Natural killer cell (primary cell): ENCODE measurements around the gene CPA5. TPM values are rescaled to one million over a fixed set of nuclear protein-coding genes. Genes with fewer than 3 reads are reported as not detected.
"Not testable (repeated sequence)": the region's sequence is repeated elsewhere in the genome, so short reads cannot be mapped to it uniquely, and the experiment has no call there.

Experiments used
- ATAC-seq, 3 donors: fragments of 150-1000 bp in 2 of 3; fragments of 200-7000 bp in 1 of 3; cut with Tn5 transposase; 1 replicate in 1 of 3; 2 replicates in 2 of 3; pipeline ENCODE4 v1.10.0; 2021; ENCODE audit warnings: mild to moderate bottlenecking in 2 of 3, moderate library complexity in 2 of 3
- DNase-seq, 2 donors: peaks; one replicate each; pipeline versions ENCODE4 v3.0.0 to v3.0.0-alpha.2; 2013 to 2021; ENCODE audit warnings: mixed read lengths in 1 of 2
- H3K27ac ChIP-seq: one replicate; pipeline ENCODE4 v1.5.1; 2013; ENCODE audit warnings: mild to moderate bottlenecking, low read length
- H3K27me3 ChIP-seq: one replicate; pipeline ENCODE4 v1.6.1; 2013; ENCODE audit warnings: low read length; ENCODE audit not compliant: control insufficient read depth, insufficient read depth
- H3K36me3 ChIP-seq: one replicate; pipeline ENCODE4 v1.6.1; 2013; ENCODE audit warnings: low read length; ENCODE audit not compliant: control insufficient read depth, insufficient read depth
- H3K4me1 ChIP-seq: one replicate; pipeline ENCODE4 v1.6.1; 2013; ENCODE audit warnings: low read length; ENCODE audit not compliant: control insufficient read depth, insufficient read depth
- H3K4me3 ChIP-seq: one replicate; pipeline ENCODE4 v1.5.1; 2013; ENCODE audit warnings: low read length
- H3K9me3 ChIP-seq: one replicate; pipeline ENCODE4 v1.6.1; 2013; ENCODE audit warnings: low read length; ENCODE audit not compliant: control insufficient read depth, insufficient read depth
- H3K27ac Mint-ChIP-seq, 2 donors: one replicate each; pipeline ENCODE4 v1.8.0; 2022; ENCODE audit warnings: mild to moderate bottlenecking in 2 of 2, mixed read lengths in 2 of 2, moderate library complexity in 1 of 2
- H3K27me3 Mint-ChIP-seq, 2 donors: one replicate each; pipeline ENCODE4 v1.8.0; 2022; ENCODE audit warnings: low read depth in 2 of 2, mixed read lengths in 2 of 2
- H3K36me3 Mint-ChIP-seq: one replicate; pipeline ENCODE4 v1.8.0; 2022; ENCODE audit warnings: mixed read lengths
- H3K4me1 Mint-ChIP-seq, 2 donors: one replicate each; pipeline ENCODE4 v1.8.0; 2022; ENCODE audit warnings: mixed read lengths in 2 of 2
- H3K4me3 Mint-ChIP-seq: one replicate; pipeline ENCODE4 v1.8.0; 2022; ENCODE audit warnings: mild to moderate bottlenecking, moderate library complexity, mixed read lengths
- H3K9me3 Mint-ChIP-seq, 2 donors: one replicate each; pipeline ENCODE4 v1.8.0; 2022; ENCODE audit warnings: mixed read lengths in 2 of 2
- WGBS: methylation state at CpG from one replicate; pipeline ENCODE4 v1.1.7; 2013; ENCODE audit warnings: missing lambda C conversion rate; ENCODE audit not compliant: insufficient coverage; 5-methylcytosine and 5-hydroxymethylcytosine counted together
- intact Hi-C: fragments of 100-400 bp; cut with micrococcal nuclease; formaldehyde crosslinking; loops from one replicate; pipeline ENCODE4 v1.14.2; 2022
- total RNA-seq, 4 donors: library from RNA; stranded (reverse); fragments of 120-200 nt in 1 of 4; gene quantifications; one replicate each; pipeline versions ENCODE4 v1.2.3 to v1.2.4, GENCODE V29; 2013 to 2022
- TF ChIP-seq, protein P1 (sequence below): fragments of 200-600 bp; IDR thresholded peaks from one replicate; pipeline ENCODE4 v1.8.0; 2022; ENCODE audit warnings: antibody characterized with exemption

CPA5 gene
- total RNA-seq, 3 donors from 2014 or later (not counting 1 experiment from before 2014, with no cell fraction given), result not detected

DNA sequence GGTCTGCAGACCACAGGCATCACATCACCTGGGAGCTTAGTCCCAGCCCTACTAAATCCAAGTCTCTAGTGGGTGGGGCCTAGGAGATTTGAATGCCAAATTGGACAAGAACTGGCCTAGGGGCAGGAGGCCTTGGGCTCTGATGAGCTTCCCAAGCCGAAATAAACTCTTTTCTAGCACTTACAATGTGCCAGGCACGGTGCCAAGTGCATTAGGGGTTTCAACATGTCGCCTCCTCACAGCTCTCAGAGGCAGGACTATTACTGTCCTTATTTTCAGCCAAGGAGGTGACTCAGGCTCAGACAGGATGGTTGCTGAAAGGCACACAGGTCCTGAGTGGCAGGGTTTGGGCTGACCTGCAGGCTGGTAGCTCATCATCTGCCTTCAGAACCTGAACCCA is 26.4 kb downstream of the CPA5 start:
- no peaks in the 10 kb centered on the region for H3K36me3 ChIP-seq
- intact Hi-C loops, result no loop called here
- H3K27ac Mint-ChIP-seq, result no peak overlapping the region
- DNase-seq (no peak), ATAC-seq (no peak)
- H3K27ac ChIP-seq, result no peak overlapping the region
- H3K4me1 Mint-ChIP-seq, result peaks cover 0 to 13% of the 10 kb centered on the region in 2 donors
- TF ChIP-seq, protein P1, sequence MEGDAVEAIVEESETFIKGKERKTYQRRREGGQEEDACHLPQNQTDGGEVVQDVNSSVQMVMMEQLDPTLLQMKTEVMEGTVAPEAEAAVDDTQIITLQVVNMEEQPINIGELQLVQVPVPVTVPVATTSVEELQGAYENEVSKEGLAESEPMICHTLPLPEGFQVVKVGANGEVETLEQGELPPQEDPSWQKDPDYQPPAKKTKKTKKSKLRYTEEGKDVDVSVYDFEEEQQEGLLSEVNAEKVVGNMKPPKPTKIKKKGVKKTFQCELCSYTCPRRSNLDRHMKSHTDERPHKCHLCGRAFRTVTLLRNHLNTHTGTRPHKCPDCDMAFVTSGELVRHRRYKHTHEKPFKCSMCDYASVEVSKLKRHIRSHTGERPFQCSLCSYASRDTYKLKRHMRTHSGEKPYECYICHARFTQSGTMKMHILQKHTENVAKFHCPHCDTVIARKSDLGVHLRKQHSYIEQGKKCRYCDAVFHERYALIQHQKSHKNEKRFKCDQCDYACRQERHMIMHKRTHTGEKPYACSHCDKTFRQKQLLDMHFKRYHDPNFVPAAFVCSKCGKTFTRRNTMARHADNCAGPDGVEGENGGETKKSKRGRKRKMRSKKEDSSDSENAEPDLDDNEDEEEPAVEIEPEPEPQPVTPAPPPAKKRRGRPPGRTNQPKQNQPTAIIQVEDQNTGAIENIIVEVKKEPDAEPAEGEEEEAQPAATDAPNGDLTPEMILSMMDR, result no peak
- no peak overlapping the region for H3K4me3 ChIP-seq
- 89% methylated on average over 3 of the region's 3 CpGs for WGBS
- H3K4me3 Mint-ChIP-seq, result no peak overlapping the region
- no peaks in the 10 kb centered on the region for H3K27me3 Mint-ChIP-seq
- H3K36me3 Mint-ChIP-seq, result no peaks in the 10 kb centered on the region
- no peaks in the 10 kb centered on the region for H3K4me1 ChIP-seq
- H3K9me3 Mint-ChIP-seq, result no peaks in the 10 kb centered on the region
- H3K9me3 ChIP-seq, result peaks cover 6% of the 10 kb centered on the region
- no peaks in the 10 kb centered on the region for H3K27me3 ChIP-seq

DNA sequence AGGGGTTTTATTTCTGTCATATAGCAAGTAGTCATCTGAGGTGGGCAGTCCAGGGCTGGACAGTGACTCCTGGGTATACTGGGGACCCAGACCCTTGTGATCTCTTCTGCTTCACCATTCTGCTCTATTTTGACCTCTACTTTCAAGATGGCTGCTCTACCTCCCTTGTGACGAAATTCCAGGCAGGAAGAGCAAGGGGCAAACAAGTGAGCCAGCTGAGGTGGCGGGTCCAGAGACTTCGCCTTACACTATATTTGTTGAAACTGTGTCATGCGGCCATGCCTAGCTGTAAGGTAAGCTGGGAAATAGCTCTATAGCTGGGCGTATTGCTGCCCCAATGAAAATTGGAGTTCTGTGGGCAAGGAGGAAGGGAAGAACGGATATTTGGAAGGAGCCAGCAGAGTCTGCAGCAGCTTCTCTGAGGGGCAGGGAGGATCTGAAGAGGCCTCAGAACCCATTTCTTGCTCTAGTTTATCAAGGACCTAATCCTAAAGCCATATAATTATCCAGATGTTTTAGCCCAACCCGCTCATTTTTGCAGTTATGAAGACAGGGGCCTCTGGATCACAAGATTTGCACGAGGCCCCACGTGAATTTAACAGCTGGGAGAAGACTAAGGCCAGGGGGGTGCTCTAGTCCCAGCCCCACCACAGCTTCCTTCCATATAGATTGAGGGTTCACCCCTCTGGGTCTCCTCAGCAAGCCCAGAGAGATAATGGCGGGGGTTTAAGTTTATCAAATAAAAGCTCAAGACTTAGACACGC is 28.0 kb downstream of the CPA5 start:
- H3K36me3 ChIP-seq, result no peaks in the 10 kb centered on the region
- H3K27ac Mint-ChIP-seq, result no peak overlapping the region
- peaks cover 7% of the 10 kb centered on the region for H3K9me3 ChIP-seq
- no peaks in the 10 kb centered on the region for H3K27me3 ChIP-seq
- no peak overlapping the region for H3K4me3 ChIP-seq
- ATAC-seq, result no peak
- no peaks in the 10 kb centered on the region for H3K27me3 Mint-ChIP-seq
- H3K36me3 Mint-ChIP-seq, result no peaks in the 10 kb centered on the region
- H3K4me1 ChIP-seq, result no peaks in the 10 kb centered on the region
- no peak overlapping the region for H3K27ac ChIP-seq
- H3K4me1 Mint-ChIP-seq, result peaks cover 0 to 13% of the 10 kb centered on the region in 2 donors
- H3K4me3 Mint-ChIP-seq, result no peak overlapping the region
- TF ChIP-seq, protein P1, result no peak
- intact Hi-C loops, result no loop called here
- 77% methylated on average over 11 of the region's 11 CpGs for WGBS
- peaks cover 3 to 4% of the 10 kb centered on the region in 2 donors for H3K9me3 Mint-ChIP-seq
- no peak for DNase-seq

DNA sequence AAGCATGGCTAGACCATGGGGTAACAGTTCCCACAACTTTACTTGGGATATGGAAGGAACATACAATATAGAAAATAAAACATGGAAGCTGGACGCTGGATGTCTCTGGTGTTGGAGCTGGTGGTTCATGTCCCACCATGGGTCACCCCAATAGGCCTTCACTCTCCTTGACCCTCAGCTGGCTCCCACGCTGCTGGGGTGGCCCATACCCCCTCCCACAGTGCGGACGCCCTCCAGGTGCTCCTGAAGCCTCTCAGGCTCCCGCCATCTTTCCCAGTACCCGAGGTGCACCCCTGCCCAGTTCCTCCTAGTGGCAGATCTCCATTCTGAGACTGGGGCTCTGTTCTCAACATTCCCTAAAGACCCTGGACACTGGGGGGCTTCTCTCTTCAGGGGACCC is 29.9 kb downstream of the CPA5 start:
- Mint-ChIP-seq H3K4me3 (no peak overlapping the region), H3K27ac (no peak overlapping the region), H3K36me3 (no peaks in the 10 kb centered on the region), H3K27me3 (no peaks in the 10 kb centered on the region), H3K9me3 (peaks cover 3 to 4% of the 10 kb centered on the region in 2 donors), H3K4me1 (peaks cover 0 to 6% of the 10 kb centered on the region in 2 donors)
- no peak overlapping the region for H3K27ac ChIP-seq
- WGBS, result 93% methylated on average over 6 of the region's 6 CpGs
- H3K4me1 ChIP-seq, result no peaks in the 10 kb centered on the region
- no peaks in the 10 kb centered on the region for H3K36me3 ChIP-seq
- intact Hi-C loops, result no loop called here
- no peak overlapping the region for H3K4me3 ChIP-seq
- DNase-seq (no peak), ATAC-seq (no peak)
- peaks cover 7% of the 10 kb centered on the region for H3K9me3 ChIP-seq
- TF ChIP-seq, protein P1, result no peak
- H3K27me3 ChIP-seq, result no peaks in the 10 kb centered on the region

DNA sequence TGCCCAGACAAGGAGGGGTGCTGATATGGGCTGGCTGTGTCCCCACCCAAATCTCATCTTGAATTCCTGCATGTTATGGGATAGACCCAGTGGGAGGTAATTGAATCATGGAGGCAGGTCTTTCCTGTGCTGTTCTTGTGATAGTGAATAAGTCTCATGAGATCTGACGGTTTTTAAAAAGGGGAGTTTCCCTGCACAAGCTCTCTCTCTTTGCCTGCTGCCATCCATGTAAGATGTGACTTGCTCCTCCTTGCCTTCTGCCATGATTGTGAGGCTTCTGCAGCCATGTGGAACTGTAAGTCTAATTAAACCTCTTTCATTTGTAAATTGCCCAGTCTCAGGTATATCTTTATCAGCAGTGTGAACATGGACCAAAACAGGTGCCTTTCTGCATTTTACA is 31.8 kb downstream of the CPA5 start:
- H3K27me3 Mint-ChIP-seq, H3K4me1 ChIP-seq, H3K27ac ChIP-seq, H3K4me3 ChIP-seq, ATAC-seq, H3K27ac Mint-ChIP-seq, H3K9me3 Mint-ChIP-seq, intact Hi-C loops, H3K4me3 Mint-ChIP-seq, H3K27me3 ChIP-seq, H3K36me3 ChIP-seq, H3K36me3 Mint-ChIP-seq, DNase-seq, H3K9me3 ChIP-seq, H3K4me1 Mint-ChIP-seq: not testable (repeated sequence)
- 80% methylated on average over 1 of the region's 1 CpG for WGBS
